ENCODE measurements around the gene MOXD1.
A peak's percentile ranks its signal among the peaks of the same experiment; 100 is the strongest.

- TF ChIP-seq, protein P1, sequence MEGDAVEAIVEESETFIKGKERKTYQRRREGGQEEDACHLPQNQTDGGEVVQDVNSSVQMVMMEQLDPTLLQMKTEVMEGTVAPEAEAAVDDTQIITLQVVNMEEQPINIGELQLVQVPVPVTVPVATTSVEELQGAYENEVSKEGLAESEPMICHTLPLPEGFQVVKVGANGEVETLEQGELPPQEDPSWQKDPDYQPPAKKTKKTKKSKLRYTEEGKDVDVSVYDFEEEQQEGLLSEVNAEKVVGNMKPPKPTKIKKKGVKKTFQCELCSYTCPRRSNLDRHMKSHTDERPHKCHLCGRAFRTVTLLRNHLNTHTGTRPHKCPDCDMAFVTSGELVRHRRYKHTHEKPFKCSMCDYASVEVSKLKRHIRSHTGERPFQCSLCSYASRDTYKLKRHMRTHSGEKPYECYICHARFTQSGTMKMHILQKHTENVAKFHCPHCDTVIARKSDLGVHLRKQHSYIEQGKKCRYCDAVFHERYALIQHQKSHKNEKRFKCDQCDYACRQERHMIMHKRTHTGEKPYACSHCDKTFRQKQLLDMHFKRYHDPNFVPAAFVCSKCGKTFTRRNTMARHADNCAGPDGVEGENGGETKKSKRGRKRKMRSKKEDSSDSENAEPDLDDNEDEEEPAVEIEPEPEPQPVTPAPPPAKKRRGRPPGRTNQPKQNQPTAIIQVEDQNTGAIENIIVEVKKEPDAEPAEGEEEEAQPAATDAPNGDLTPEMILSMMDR (conservative IDR thresholded peaks at IDR 0.05; ENCODE audit: low read depth, low read length) = peak; percentile 59
- no peak for TF ChIP-seq EZH2 (IDR thresholded peaks at IDR 0.05; ENCODE audit: low read length, unreplicated experiment)
- TF ChIP-seq EZH2phosphoT487 (IDR thresholded peaks at IDR 0.05; ENCODE audit: borderline replicate concordance, low read length) = no peak
Observed at GRCh38 chr6:132259070-132259469, 142.2 kb downstream of the MOXD1 start.

Measured in PC-3 (cell line).